Uterus (tissue), 4 donors: ENCODE results near the gene SLC4A1AP. TPM values are rescaled to one million over a fixed set of nuclear protein-coding genes. Genes with fewer than 3 reads are reported as not detected.

Experiments
- DNase-seq, 2 donors: peaks; one replicate each; pipeline ENCODE4 v3.0.0-alpha.2; 2019 to 2020
- H3K27ac ChIP-seq, 2 donors: fragments of 200-600 bp; sonication (generic); 1 replicate in 1 of 2; 2 replicates in 1 of 2; pipeline ENCODE4 v1.5.1; 2016 to 2018
- H3K27me3 ChIP-seq, 2 donors: fragments of 200-600 bp; sonication (generic); one replicate each; pipeline ENCODE4 v1.5.1; 2018 to 2019; ENCODE audit warnings: control low read depth in 1 of 2
- H3K36me3 ChIP-seq, 2 donors: fragments of 200-600 bp; sonication (generic); one replicate each; pipeline ENCODE4 v1.5.1; 2019; ENCODE audit warnings: control low read depth in 1 of 2
- H3K4me1 ChIP-seq, 2 donors: fragments of 200-600 bp; sonication (generic); one replicate each; pipeline ENCODE4 v1.5.1; 2018 to 2019; ENCODE audit warnings: control low read depth in 1 of 2
- H3K4me3 ChIP-seq, 2 donors: fragments of 200-600 bp; sonication (generic); 1 replicate in 1 of 2; 2 replicates in 1 of 2; pipeline ENCODE4 v1.5.1; 2018 to 2019; ENCODE audit warnings: mild to moderate bottlenecking in 1 of 2
- H3K9me3 ChIP-seq, 2 donors: fragments of 200-600 bp; sonication (generic); one replicate each; pipeline ENCODE4 v1.5.1; 2019; ENCODE audit warnings: control low read depth in 1 of 2
- POLR2A ChIP-seq, 2 donors: fragments of 450-650 bp; IDR thresholded peaks; one replicate each; pipeline ENCODE4 v1.6.1; 2016; ENCODE audit warnings: antibody characterized with exemption in 2 of 2, mild to moderate bottlenecking in 1 of 2, moderate library complexity in 1 of 2
- intact Hi-C: fragments of 100-400 bp; cut with DNase I; formaldehyde crosslinking; loops from one replicate; pipeline ENCODE4 v1.15.1; 2023; ENCODE audit warnings: low total_unique reads
- total RNA-seq, 4 donors: library from RNA; depleted of rRNA in 3 of 4; stranded (reverse); fragments of >200 nt in 3 of 4; gene quantifications; one replicate each; pipeline versions ENCODE4 v1.1.0 to v1.2.4, GENCODE V29; 2014 to 2023
- TF ChIP-seq, protein P1 (sequence below), 4 experiments: fragments of 200-600 bp in 2 of 4; fragments of 450-650 bp in 2 of 4; sonication (generic) in 2 of 4; IDR thresholded peaks; one replicate each; pipeline ENCODE4 v1.5.1; 2016 to 2019; ENCODE audit warnings: antibody characterized with exemption in 4 of 4, mild to moderate bottlenecking in 2 of 4, moderate library complexity in 1 of 4
- donor health status: DM: yes; HTN: yes; CAD: no.

The SLC4A1AP gene
- total RNA-seq, 4 donors from 2014 or later = 15.0 to 23.8 (median 23.1) TPM

- H3K4me3 ChIP-seq = no peak overlapping the region
- DNase-seq = no peak
- peak overlapping the region in 1 of 2 donors; percentile 9 for H3K27ac ChIP-seq
- H3K4me1 ChIP-seq = no peaks in the 10 kb centered on the region
- intact Hi-C loops = no loop called here
- no peaks in the 10 kb centered on the region for H3K9me3 ChIP-seq
- H3K36me3 ChIP-seq = no peaks in the 10 kb centered on the region
- H3K27me3 ChIP-seq = no peaks in the 10 kb centered on the region
- TF ChIP-seq, protein P1, sequence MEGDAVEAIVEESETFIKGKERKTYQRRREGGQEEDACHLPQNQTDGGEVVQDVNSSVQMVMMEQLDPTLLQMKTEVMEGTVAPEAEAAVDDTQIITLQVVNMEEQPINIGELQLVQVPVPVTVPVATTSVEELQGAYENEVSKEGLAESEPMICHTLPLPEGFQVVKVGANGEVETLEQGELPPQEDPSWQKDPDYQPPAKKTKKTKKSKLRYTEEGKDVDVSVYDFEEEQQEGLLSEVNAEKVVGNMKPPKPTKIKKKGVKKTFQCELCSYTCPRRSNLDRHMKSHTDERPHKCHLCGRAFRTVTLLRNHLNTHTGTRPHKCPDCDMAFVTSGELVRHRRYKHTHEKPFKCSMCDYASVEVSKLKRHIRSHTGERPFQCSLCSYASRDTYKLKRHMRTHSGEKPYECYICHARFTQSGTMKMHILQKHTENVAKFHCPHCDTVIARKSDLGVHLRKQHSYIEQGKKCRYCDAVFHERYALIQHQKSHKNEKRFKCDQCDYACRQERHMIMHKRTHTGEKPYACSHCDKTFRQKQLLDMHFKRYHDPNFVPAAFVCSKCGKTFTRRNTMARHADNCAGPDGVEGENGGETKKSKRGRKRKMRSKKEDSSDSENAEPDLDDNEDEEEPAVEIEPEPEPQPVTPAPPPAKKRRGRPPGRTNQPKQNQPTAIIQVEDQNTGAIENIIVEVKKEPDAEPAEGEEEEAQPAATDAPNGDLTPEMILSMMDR (IDR thresholded peaks at IDR 0.05) = no peak
- no peak for TF ChIP-seq POLR2A (IDR thresholded peaks at IDR 0.05)
Observed at GRCh38 chr2:27730261-27730662, 66.6 kb downstream of the SLC4A1AP start.

DNA sequence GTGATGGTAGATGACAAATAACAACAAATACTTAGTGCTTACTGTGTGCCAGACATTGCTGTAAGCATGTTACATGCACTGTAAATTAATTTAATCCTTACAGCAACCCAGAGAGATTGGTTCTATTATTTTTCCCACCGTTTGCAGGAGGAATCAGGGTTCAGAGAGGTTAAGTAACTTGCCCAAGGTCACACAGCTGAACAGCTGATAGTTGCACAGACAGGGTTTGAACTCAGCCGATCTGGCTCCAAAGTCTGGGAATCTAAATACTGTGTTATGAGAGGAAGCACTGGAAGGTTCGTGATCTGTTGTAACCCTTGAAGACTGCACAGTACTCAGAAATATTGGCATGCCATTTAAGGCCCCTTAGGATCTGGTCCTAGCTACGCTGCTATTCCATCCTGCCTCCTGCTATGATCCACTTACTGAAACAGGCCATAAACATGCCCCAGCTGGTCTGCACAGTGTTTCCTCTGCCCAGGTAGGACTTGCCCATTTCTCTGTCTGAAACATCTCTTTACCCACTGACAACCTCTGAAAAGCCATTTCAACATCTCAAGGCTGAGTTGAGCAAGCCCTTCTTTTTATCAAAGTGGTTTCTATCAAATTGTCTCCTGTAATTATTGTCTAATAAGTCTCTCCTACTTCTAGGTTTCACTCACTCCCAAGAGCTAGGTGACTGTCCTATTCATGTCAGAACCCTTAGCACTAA, 67.4 kb downstream of the SLC4A1AP start:
- H3K27me3 ChIP-seq = no peaks in the 10 kb centered on the region
- H3K36me3 ChIP-seq = no peaks in the 10 kb centered on the region
- no peak for TF ChIP-seq POLR2A (IDR thresholded peaks at IDR 0.05)
- TF ChIP-seq, protein P1 (IDR thresholded peaks at IDR 0.05) = no peak
- intact Hi-C loops = no loop called here
- no peaks in the 10 kb centered on the region for H3K9me3 ChIP-seq
- H3K27ac ChIP-seq = peak overlapping the region in 1 of 2 donors; percentile 29
- H3K4me1 ChIP-seq = no peaks in the 10 kb centered on the region
- DNase-seq = no peak
- no peak overlapping the region for H3K4me3 ChIP-seq

DNA sequence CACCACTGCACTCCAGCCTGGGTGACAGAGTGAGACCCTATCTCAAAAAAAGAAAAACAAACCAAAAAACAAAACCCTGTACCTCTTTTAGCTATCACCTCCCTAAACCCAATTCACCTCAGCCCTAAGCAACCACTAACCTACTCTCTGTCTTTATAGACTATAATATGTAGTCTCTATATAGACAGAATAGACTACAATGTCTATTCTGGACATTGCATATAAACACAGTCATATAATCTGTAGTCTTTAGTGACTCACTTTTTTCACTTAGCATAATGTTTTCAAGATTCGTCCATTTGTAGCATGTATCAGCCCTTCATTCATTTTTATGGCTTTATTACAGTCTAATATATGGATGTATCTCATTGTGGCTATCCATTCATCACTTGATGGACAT, 70.6 kb downstream of the SLC4A1AP start:
- Histone ChIP-seq H3K4me1 (no peaks in the 10 kb centered on the region), H3K27ac (no peak overlapping the region), H3K27me3 (no peaks in the 10 kb centered on the region), H3K9me3 (no peaks in the 10 kb centered on the region), H3K4me3 (no peak overlapping the region), H3K36me3 (no peaks in the 10 kb centered on the region)
- DNase-seq = no peak
- intact Hi-C loops = no loop called here
- TF ChIP-seq, protein P1 (IDR thresholded peaks at IDR 0.05) = no peak
- no peak for TF ChIP-seq POLR2A (IDR thresholded peaks at IDR 0.05)

- intact Hi-C loops = no loop called here
Observed at GRCh38 chr2:27735263-27735904, 71.7 kb downstream of the SLC4A1AP start.

More at GRCh38 chr2:27735263-27735904, 71.7 kb downstream of the SLC4A1AP start:
- peak; percentile 76 to 78 for DNase-seq
- no peaks in the 10 kb centered on the region for H3K4me1 ChIP-seq
- peak in 1 of 2 donors; percentile 59 for TF ChIP-seq POLR2A (IDR thresholded peaks at IDR 0.05)
- TF ChIP-seq, protein P1 (IDR thresholded peaks at IDR 0.05) = no peak
- H3K9me3 ChIP-seq = no peaks in the 10 kb centered on the region
- H3K27me3 ChIP-seq = no peaks in the 10 kb centered on the region
- H3K4me3 ChIP-seq = peak overlapping the region; percentile 38 to 47
- no peaks in the 10 kb centered on the region for H3K36me3 ChIP-seq
- peak overlapping the region; percentile 79 to 84 for H3K27ac ChIP-seq
